Smooth muscle cell of the brain vasculature (primary cell): ENCODE results near the gene HSBP1L1.

Source experiments
- DNase-seq: peaks from one replicate; pipeline ENCODE4 v3.0.0-alpha.2; 2012; ENCODE audit warnings: low read depth, low spot score

Gene HSBP1L1

DNA sequence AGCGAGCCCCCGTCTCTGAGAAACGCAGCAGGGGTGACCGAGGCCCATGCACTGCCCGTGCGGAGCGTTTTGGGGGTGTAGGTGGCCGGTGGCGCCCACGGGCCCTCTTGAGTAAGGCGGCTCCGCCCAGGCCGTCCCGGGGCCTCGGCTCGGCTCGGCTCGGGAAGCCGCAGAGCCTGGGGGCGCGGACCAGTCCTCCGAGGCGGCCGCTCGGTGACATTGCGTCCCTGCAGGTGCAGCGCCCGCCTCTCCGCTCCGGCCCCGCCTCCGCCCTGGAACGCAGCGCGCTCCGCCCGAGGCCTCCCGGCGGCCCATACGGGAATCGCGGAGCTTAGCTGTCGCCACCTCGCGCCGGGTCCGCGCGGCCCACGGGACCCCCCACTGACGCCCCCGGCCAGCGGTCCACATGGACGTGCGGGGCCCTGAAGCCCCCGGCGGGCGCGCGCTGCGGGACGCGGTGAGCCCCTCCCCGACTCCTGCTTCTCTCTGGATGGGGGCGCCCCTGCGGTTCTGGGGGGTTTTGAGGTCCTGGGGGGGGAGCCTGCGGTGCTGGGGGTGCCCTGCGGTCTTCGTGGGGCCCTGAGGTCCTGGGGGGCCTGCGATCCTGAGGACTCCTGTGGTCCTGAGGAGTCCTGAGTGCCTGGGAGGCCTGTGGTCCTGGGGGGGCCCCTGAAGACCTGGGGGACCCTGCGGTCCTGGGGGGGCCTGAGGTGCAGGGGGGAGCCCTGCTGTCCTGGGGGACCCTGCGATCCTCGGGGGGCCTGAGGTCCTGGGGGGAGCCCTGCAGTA is at the start of gene HSBP1L1:
Gene HSBP1L1 (plus strand): TSS at position 314 of the 789 bp plus-strand sequence. CDS start 93 bp downstream, at position 407.
- DNase-seq, result no peak

DNA sequence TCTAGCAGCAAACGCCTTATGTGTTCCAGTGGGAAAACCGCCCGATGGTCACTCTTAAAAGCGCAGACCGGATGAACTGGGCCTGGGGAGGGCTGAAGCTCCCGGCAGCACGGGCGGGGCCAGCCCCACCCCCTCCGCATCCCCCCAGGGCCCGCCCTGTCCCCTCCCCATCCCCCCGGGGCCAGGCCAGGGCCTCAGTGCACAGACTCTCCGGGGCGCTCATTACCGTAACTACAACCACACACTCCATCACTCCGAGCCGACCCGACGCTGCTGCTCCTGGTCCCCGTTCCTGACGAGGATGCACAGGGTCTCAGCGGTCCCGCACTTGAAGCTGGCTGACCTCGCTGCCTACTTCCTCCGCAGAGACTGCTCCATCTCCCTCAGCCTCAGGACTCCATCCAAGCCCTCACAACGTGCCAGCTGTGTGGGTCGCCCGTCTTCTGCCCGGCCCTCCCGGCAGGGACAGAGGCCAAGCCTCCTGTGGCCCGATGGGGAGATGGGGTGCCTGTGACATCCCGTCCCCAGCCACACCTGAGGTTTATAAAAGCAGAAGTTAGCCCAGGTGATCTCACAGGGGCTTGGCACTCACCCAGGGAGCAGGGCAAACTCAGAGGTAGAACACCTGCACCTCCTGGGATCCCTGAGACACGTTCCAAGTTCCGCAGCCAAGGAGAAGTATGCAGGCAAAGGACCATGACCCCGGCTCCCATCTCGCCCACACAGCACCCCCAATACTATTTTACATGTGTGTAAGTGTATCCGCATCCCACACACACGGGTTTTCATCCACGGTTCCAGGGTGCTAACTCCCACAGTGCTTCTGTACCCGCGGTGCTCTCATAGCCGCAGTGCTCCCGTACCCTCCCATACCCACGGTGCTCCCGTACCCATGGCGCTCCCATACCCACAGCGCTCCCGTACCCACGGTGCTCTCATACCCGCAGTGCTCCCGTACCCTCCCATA is 49.0 kb upstream of the HSBP1L1 start:
- no peak for DNase-seq

DNA sequence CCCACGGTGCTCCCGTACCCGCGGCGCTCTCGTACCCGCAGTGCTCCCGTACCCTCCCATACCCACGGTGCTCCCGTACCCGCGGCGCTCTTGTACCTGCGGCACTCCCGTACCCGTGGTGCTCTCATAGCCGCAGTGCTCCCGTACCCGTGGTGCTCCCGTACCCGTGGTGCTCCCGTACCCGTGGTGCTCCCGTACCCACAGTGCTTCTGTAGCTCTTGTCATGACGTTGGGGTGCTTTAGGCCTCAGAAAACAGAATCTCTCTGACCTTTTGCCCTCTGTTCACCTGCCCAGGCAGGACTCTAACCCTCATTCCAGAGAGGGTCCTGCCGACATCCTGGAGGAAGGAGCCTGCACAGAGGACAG is 48.3 kb upstream of the HSBP1L1 start:
- no peak for DNase-seq

- no peak for DNase-seq
These were observed 47.8 kb upstream of the HSBP1L1 start for GRCh38 chr18:79916546-79917168.

- no peak for DNase-seq
These were observed 47.1 kb upstream of the HSBP1L1 start for GRCh38 chr18:79917169-79917852.

DNA sequence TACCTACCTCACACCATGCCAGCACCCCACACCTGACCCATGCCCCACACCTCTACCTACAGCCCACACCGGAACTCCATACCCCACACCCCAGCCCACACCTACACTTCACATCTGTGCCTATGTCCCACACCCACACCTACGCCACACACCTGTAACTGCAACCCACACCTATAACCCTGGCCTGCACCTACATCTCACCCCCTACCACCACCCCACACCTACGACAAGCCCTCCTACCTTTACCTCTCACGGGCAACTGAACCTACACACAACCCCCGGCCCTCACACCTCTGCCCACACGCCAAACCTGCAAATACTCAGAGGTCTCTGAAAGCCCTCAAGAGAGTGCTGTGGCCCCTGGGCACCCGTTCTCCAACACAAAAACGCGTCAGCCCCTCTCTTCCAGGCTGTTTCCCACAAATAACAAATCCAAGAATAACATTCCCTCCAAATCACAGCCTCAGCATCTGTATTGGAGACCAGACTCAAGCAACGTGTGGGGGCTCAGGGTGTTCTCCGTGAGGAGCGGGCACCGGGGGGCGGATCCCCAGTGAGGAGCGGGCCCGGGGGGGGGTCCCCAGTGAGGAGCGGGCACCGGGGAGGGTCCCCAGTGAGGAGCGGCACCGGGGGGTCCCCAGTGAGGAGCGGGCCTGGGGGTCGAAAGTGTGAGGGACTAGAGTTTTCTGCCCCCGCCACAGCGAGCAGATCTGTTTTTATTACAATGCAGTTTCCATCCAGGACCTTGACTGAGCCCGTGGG is 46.4 kb upstream of the HSBP1L1 start:
- no peak for DNase-seq

- DNase-seq, result no peak
These were observed 45.8 kb upstream of the HSBP1L1 start for GRCh38 chr18:79918615-79919011.

DNA sequence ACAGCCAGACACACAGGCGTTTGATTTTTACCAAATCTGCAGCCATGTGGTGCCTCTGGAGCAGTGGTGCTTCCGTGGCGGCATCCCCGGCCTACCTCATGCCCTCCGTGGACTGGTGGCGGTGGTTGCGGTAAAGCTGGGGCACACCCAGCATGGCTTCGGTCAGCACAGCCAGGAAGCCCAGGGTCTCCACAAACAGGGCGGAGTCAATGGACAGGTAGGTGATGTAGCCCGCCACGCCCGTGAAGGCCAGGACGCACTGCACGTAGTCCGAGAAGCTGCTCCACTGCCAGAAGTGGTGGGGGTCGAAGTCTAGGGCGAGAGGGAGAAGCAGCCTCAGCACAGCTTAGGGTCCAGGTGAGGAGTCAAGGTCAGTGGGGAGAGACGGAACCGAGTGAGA is 45.4 kb upstream of the HSBP1L1 start:
- no peak for DNase-seq

DNA sequence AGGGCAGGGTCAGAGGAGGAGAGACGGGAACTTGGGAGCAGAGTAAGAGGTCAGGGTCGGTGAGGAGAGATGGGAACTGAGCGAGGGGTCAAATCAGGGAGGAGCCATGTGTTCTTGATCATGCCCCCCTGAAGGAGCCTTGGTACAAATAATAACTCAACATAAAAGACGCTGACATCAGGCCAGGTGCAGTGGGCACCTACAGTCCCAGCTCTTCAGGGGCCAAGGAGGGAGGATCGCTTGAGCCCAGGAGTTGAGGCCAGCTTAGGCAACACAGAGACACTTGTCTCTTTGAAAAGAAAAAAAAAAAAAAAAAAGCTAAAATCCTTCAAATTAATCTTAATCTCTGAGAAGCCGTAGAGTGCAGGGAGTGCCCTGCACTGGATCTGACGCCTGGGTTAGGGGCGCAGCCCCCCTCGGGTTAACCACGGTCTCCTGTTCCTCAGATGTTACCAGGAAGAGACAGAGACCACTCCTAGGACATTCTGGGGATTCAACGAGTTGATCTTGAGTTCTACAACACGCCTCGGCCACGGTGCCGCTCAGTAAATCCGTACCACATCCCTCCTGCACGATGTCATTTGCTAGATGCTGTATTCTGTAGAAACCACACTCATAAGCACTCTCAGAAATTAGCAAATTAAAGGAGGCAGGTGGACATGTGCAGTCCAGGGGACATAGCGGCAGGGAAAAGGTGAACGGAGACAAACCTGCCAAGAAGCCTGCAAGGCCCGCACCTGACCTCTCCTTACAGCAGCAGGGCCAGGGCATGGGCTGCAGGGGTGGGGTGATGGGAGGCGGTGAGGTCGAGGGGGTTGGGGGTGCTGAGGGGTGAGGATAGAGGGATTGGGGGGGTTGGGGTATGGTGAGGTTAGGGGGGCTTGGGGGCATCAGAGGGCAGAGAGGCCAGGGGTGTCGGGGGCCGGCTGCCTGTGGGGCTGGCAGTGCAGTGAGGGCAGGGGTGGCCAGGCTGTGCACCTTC is 42.2 kb upstream of the HSBP1L1 start:
- no peak for DNase-seq

DNA sequence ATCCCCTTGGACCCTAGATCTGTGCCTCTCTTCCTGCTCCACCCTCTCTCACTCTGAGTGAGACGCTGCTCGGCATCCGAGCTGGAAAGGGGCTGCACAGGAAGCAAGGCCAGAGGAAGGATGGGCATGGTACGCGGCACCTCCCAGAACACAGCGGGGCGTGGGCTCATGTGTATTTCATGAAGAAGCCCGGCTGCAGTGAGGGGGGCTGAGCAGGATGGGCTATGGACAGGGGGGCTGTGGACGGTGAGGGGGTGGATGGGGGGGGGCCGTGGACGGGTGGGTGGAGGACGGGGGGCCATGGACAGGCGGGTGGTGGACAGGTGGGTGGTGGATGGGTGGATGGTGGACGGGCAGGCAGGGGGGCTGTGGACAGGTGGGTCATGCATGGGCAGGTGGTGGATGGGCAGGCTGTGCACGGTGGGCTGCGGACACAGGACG is 41.5 kb upstream of the HSBP1L1 start:
- DNase-seq, result no peak

GRCh38 chr18:79923896-79924585 is 40.4 kb upstream of the HSBP1L1 start:
- no peak for DNase-seq

GRCh38 chr18:79924814-79925731 is 39.4 kb upstream of the HSBP1L1 start:
- DNase-seq, result no peak

GRCh38 chr18:79926306-79926705 is 38.1 kb upstream of the HSBP1L1 start:
- DNase-seq, result no peak

DNA sequence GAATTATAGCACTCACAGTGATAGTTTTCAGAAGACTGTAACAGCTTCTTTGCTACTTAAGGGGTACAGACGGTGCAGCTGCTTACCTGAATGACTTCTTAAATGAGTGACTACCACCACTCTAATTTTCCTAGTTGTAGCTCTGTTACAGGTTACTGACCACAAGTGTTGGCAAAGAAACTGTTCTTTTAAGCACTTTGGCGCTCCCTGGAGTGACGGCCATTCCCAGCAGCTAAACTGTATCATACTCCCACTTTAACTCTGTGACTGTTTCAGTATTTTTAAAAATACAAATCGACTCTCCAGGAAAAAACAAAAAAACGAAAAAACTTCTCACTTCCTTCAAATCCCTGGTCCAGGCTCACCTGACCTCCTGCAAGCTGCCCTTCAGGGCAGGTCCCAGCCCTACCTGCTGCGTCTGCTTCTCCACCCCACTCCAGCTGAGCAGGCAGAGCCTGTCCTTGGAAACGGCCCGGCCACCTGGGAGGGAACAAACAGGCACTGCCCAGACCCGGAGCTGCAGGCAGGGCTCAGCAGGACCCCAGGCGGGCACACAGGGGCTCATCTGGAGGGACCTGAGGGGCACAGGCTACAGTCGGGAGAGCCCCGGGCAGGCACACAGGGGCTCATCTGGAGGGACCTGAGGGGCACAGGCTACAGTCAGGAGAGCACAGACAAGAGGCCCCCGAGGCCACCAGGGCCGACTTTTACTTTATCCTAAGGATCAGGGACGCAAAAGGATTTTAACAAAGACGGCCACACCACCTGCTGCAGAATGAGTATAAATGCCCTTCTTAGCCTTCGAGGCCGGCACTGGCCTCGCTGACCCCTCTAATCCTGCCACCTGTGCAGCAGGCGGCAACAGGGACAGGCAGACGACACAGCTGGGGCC is 37.5 kb upstream of the HSBP1L1 start:
- no peak for DNase-seq

GRCh38 chr18:79927607-79928562 is 36.6 kb upstream of the HSBP1L1 start:
- no peak for DNase-seq

GRCh38 chr18:79928563-79928960 is 35.9 kb upstream of the HSBP1L1 start:
- no peak for DNase-seq
